Measurements from ENCODE around the gene DPEP3.
"Not testable (repeated sequence)": the region's sequence is repeated elsewhere in the genome, so short reads cannot be mapped to it uniquely, and the experiment has no call there.

DPEP3 gene

DNA sequence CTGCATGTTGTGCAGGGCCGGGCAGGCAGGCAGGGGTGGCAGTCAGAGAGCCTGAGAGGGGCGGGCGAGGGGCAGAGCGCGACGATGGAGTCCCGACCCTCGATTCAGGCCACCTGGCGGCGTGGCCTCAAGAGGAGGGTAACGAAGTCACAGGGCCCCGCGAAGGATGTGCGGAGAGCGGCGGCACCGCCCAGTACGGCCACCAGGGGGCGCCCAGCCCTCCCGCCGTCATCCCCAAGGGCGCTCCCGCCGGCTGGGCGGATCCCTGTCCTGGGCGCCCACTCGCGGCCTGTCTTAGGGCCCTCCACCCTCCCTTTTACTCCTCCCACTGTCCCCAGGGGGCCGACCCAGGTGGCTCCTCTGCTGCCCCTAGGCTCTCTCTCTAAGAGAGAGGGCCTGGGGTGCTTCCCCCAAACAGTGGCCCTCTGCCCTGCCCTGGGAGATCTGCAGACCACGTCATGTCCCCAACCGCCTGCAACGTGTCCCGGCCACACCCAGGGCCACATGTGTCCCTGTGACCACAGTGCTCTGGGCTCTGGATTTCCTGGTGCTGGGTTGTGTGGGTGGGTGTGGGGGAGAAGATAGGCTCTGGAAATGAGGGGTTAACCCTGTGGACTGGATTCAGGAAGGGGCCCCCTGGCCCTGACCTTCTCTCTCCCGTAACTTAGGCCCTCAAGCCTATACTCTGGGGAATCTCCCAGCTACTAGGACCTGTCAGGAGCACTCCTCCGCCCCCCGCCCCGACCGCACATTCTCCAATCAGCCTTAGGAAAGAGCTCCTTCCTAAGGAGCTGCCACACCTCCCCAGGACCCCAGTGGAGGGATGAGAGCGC, 13.1 kb upstream of the DPEP3 start:
- DNase-seq (ENCODE audit: low read depth), result peak; percentile 51

DNA sequence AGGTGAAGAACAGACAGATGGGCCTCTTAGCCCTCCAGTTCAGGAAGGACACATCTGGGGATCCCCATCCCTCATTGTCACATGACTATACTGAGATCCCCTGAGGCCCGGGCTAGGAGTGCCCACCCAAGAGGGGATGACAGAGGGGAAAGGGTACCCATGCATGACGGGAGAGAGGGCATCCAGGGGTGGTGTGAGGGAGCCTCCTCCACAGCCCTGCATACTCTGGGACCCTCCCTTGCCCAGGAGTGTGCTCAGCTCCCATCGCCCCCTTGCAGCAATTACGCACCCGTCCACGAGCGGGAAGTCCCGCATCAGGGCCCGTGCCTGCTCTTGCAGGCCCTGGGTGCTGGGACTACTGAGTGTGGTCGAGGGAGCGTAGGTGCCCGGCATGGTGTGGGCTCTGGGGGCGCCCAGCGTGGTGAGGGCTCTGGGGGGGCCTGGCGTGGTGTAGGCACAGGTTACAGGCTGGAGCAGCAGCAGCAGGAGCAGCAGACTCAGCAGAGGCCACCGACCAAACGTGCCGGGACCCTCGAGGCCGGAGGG, 12.4 kb upstream of the DPEP3 start:
- DNase-seq (ENCODE audit: low read depth), result no peak

GRCh38 chr16:67990018-67990386, 9.7 kb upstream of the DPEP3 start:
- no peak for DNase-seq (ENCODE audit: low read depth)

DNA sequence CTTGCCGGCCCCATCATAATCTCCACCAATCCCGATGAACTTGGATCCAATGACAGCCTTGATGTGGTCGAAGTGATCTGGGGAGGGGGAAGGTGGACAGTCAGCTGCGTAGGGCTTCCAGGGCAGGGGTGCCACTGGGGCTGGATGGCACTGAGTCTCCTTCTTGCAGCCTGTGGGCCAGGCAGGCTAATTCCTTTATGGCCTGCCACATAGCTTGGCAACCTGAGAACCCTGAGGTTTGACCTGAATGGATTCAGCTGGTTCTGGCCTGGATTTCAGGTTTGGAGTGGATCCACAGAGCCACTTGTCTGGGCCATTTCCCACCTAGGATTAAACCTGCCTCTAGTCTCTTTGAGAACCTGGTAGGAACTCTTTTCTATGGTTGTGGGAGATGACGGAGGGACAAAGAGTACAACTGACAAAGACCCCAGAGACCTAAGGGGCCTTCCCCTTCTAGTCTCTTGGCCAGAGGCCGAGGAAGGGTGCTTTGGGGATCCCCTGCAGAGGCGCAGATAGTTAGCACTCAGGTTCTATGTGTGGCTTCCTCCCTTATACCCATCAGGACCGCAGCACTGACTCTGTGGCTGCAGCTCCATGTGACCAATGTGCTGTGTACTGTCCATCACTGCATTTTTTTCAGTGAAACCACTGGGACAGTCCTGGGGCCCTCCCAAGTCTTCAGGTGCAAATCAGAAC, 9.2 kb upstream of the DPEP3 start:
- no peak for DNase-seq (ENCODE audit: low read depth)

DNA sequence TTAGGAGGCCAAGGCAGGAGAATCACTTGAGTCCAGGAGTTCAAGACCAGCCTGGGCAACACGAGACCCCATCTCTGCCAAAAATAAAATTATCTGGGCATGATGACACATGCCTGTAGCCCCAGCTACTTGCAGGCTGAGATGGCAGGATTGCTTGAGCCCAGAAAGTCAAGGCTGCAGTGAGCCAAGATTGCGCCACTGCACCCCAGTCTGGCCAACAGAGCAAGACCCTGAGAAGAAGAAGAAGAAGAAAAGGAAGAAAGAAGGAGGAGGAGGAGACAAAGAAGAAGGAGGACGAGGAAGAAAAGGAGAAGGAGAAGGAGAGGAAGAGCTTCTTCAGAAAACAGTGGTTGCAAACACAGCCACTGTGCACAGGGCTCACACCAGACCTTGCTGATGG, 8.4 kb upstream of the DPEP3 start:
- no peak for DNase-seq (ENCODE audit: low read depth)

DNA sequence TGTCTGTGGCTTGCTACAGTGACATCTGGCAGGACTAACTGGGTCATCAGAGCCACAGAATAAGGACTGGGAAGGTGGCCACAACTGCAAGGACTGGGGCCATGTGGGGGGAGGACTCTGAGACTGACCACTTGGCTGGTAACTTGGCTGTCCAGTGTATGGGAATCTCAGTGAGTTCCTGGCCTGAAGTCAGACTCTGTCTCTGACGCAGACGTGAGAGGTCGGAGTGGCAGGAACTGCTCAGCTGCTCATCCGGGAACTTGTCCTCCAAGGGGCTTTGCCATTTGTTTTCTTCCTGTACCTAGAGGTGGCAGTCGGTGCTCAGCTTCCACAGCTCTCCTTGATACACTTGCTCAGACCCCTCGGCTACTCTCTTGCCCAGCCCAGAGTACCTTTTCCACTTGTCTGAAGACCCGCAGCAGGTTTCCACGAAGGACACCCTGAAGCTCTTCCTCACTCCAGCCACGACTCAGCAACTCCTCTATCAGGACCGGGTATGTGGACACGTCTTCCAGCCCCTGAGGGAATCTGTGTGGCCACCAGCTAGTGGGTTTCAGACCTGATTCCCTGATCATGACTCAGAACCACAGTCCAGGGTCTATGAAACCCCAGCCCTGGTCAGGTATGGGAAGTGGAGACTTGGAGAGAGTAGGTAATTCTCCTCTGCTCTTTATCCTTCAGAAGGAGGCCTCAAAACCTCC, 7.3 kb upstream of the DPEP3 start:
- DNase-seq (ENCODE audit: low read depth), result no peak

GRCh38 chr16:67986949-67987348, 6.7 kb upstream of the DPEP3 start:
- no peak for DNase-seq (ENCODE audit: low read depth)

- no peak for DNase-seq (ENCODE audit: low read depth)
Measured at GRCh38 chr16:67982011-67982696, 1.9 kb upstream of the DPEP3 start.

- no peak for DNase-seq (ENCODE audit: low read depth)
Measured at GRCh38 chr16:67977469-67978227, 2.7 kb downstream of the DPEP3 start.

DNA sequence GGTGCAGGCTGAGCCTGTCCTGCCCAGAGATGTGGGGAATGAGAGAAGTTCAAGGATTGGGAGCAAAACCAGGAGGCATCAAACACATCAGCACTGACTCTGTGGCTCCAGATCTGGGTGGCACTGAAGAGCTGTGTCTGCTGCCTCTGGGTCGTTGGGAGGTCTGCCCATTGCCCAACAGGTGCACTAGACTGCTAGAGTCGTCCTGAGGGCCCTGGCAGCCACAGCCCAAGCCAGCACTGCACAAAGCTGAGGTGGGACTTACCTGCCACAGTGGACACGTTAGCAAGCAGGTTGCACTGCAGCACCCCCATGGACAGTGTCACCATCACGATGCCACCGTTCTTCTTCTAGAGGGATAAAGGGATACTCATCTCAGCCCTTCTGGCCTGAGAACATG, 3.3 kb downstream of the DPEP3 start:
- DNase-seq (ENCODE audit: low read depth), result no peak

DNA sequence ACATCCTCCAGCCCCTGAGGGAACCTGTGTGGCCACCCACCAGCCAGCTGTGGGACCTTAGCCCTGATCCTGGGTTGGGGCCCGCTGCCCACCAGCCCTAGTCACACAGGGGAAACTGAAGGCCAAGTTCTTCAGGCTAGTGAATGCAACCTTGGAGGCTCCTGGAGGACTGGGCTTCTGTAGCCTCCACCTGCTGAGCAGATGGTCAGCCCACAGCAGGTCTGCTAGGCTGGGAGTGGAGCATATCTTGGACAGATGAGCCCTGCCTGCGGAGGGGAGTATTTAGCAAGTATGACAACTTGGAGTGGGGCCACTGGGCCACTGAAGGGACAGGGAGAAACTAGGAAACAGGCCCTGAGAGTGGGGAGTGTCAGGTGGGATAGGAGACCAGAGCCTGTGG, 4.1 kb downstream of the DPEP3 start:
- DNase-seq (ENCODE audit: low read depth), result no peak

DNA sequence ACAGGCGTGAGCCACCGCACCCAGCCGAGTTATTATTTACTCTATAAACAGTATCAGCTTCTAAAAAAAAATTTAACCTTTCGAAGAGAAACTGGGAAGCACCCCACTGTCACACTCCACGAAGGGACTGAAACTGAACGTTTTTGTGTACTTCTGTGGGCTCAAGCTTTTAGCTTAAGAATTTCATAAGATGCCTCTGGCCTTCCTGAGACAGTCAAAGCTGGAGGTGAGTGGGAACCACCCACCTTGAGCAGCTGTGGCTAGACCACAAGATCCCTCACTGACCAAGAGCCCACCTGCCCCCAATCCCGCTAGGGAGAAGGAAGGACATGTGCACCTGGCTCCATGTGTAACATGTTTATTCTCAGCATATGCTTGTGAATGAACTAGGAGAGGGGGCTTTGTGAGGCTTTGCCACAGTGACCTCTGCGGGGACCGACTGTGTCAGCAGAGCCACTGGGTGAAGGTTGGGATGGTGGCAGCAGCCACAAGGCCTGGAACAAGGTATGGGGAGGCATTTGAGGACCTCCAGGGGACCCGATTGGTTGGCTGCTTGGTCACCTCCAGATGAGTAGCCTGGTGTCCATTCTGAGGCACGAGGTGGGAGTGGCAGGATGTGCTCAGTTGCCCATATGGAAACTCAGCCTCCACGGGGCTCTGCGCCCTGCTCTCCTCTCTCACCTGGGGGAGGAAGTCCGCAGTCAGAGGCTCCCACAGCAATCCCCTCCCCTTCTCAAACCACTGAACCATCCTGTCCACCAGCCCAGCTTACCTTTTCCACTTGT, 4.8 kb downstream of the DPEP3 start:
- no peak for DNase-seq (ENCODE audit: low read depth)

DNA sequence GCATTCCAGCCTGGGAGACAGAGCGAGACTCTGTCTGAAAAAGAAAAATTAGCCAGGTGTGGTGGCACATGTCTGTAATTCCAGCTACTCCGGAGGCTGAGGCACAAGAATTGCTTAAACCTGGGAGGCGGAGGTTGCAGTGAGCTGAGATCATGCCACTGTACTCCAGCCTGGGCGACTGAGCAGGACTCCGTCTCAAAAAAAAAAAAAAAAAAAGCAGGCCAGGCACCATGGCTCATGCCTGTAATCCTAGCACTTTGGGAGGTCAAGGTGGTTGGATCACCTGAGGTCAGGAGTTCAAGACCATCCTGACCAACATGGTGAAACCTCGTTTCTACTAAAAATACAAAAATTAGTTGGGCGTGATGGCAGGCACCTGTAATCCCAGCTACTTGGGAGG, 8.0 kb downstream of the DPEP3 start:
- DNase-seq (ENCODE audit: low read depth), result not testable (repeated sequence)

DNA sequence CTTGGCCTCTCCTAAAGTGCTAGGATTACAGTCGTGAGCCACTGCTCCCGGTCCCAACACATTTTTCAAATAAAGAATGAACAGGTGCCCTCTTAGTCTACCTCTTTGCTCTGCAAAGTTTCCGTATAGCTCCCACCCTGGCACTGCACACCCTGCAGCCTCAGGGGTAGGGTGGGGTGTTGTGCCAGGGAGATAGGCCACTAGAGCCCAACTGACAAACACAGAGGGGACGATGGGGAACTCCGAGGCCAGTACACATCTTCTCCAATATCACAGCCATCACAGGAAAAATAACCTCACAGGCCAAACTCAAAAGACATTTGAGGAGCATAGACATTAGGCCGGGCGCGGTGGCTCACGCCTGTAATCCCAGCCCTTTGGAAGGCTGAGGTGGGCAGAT, 9.2 kb downstream of the DPEP3 start:
- no peak for DNase-seq (ENCODE audit: low read depth)

- no peak for DNase-seq (ENCODE audit: low read depth)
Measured at GRCh38 chr16:67969254-67970039, 10.9 kb downstream of the DPEP3 start.

DNA sequence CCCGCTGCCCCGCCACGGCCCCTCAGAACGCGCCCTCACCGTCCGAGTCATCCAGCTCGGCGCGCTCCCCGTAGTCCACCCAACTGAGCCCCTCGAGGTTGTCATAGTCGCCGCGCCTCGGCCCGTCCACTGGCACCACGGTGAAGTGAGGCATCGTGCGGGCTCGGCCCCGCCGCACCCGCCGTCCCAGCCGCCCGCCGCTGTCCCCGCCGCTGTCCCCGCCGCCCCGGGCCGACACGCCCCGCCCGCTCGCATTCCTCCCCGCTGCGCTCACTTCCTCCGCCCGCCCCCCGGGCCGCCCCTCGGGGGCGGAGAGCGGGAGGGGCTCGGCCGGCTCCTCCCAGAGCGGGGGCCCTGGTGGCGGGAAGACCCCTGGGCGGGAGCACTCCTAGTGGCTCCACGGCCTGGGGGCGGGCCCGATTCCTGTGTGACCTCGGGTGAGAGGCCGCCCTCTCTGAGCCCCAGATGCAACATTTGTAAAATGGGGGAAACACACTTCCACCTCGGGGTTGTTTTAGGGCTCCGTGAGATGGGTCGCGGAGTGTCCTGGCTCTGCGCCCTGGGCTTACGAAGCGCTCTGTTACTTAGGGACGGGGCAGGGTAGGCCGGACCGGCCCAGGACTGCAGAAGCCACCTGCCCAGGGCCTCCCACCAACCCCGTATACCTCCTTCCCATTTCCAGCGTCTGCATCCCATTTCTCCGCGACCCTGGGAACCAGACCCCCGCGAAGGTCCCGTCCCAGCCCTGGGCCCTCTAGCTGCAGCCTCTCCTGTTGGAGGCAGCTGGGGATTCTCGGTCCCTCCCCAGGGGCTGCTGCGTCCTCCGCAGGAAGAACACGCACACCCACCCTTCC, 11.7 kb downstream of the DPEP3 start, which contains the start of gene SLC12A4:
Gene SLC12A4 (minus strand): TSS at position 238 of the 854 bp plus-strand sequence. CDS start 84 bp downstream, at position 154.
- peak; percentile 58 for DNase-seq (ENCODE audit: low read depth)

DNA sequence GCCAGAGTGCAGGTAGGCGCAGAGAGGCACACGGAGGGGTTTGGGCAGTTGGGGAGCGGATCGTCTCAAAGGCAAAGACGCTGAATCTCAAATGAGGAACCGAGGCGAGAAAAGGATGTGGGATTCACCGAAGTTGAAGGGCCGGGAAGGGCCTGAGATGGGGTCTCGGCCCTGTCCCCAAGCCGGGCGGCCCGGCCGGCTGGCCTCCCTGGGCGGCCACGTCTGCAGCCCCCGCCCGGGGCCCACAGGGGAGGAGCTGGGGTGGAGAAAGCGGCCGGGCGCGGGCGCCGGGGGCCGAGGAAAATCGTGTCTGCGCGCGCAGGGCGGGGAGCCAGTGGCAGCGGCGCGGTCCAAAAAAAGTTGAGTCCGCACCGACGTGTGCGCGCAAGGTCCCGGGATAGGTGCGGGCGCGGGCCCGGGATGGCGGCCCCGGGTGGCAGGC, 12.3 kb downstream of the DPEP3 start:
- no peak for DNase-seq (ENCODE audit: low read depth)

GRCh38 chr16:67967183-67967957, 12.9 kb downstream of the DPEP3 start:
- DNase-seq (ENCODE audit: low read depth), result no peak

All from stimulated activated CD8-positive, alpha-beta memory T cell treated with anti-CD3 and anti-CD28 coated beads, Interleukin-15, amount 100 ng/mL, for 1 hour (primary cell).